ENCODE measurements around the gene LMF2. TPM values are rescaled to one million over a fixed set of nuclear protein-coding genes. Genes with fewer than 3 reads are reported as not detected.

LMF2 gene
- total RNA-seq, 2 donors from 2014 or later = 147 to 158 TPM

GRCh38 chr22:50523458-50523805 is 15.9 kb upstream of the LMF2 start:
- WGBS, 2 donors = 91 to 92% methylated on average over 8 to 16 of the region's 16 CpGs
- Histone ChIP-seq H3K27me3 (no peaks in the 10 kb centered on the region), H3K4me3 (no peak overlapping the region), H3K9me3 (no peaks in the 10 kb centered on the region), H3K4me1 (peaks cover 33% of the 10 kb centered on the region), H3K27ac (no peak overlapping the region), H3K36me3 (replicated peaks in 1 of 2; ENCODE audit: insufficient read depth in 1 of 2, low read depth in 2 of 2) (peaks cover 0 to 12% of the 10 kb centered on the region in 2 donors)
- ATAC-seq = no peak
- TF ChIP-seq POLR2A (IDR thresholded peaks at IDR 0.05) = no peak
- no peak for TF ChIP-seq CTCF (IDR thresholded peaks at IDR 0.05)
- DNase-seq = no peak
- intact Hi-C loops (cut with DNase I) = no loop called here

GRCh38 chr22:50522806-50523438 is 15.4 kb upstream of the LMF2 start:
- H3K4me3 ChIP-seq = no peak overlapping the region
- no peaks in the 10 kb centered on the region for H3K27me3 ChIP-seq
- no peak for DNase-seq
- H3K4me1 ChIP-seq = peaks cover 33% of the 10 kb centered on the region
- no peak for ATAC-seq
- no peaks in the 10 kb centered on the region for H3K9me3 ChIP-seq
- no peak overlapping the region for H3K27ac ChIP-seq
- 86 to 96% methylated on average over 5 to 15 of the region's 22 CpGs for WGBS, 2 donors
- peaks cover 0 to 12% of the 10 kb centered on the region in 2 donors for H3K36me3 ChIP-seq (replicated peaks in 1 of 2; ENCODE audit: insufficient read depth in 1 of 2, low read depth in 2 of 2)
- intact Hi-C loops (cut with DNase I) = no loop called here
- TF ChIP-seq POLR2A (IDR thresholded peaks at IDR 0.05) = no peak
- no peak for TF ChIP-seq CTCF (IDR thresholded peaks at IDR 0.05)

GRCh38 chr22:50522208-50522805 is 14.8 kb upstream of the LMF2 start:
- Histone ChIP-seq H3K4me1 (peaks cover 29% of the 10 kb centered on the region), H3K4me3 (no peak overlapping the region), H3K9me3 (no peaks in the 10 kb centered on the region), H3K36me3 (replicated peaks in 1 of 2; ENCODE audit: insufficient read depth in 1 of 2, low read depth in 2 of 2) (peaks cover 0 to 12% of the 10 kb centered on the region in 2 donors), H3K27ac (no peak overlapping the region), H3K27me3 (no peaks in the 10 kb centered on the region)
- DNase-seq (no peak), ATAC-seq (no peak)
- TF ChIP-seq CTCF (IDR thresholded peaks at IDR 0.05) (no peak), POLR2A (IDR thresholded peaks at IDR 0.05) (no peak)
- 89 to 98% methylated on average over 6 to 15 of the region's 15 CpGs for WGBS, 2 donors
- intact Hi-C loops (cut with DNase I) = no loop called here

- TF ChIP-seq POLR2A (IDR thresholded peaks at IDR 0.05) = no peak
- no peak for TF ChIP-seq CTCF (IDR thresholded peaks at IDR 0.05)
- peaks cover 0 to 12% of the 10 kb centered on the region in 2 donors for H3K36me3 ChIP-seq (replicated peaks in 1 of 2; ENCODE audit: insufficient read depth in 1 of 2, low read depth in 2 of 2)
- no peaks in the 10 kb centered on the region for H3K9me3 ChIP-seq
- no peak overlapping the region for H3K4me3 ChIP-seq
- no peak overlapping the region for H3K27ac ChIP-seq
- ATAC-seq (no peak), DNase-seq (no peak)
- WGBS, 2 donors = 80 to 88% methylated on average over 1 to 10 of the region's 10 CpGs
- no peaks in the 10 kb centered on the region for H3K27me3 ChIP-seq
- H3K4me1 ChIP-seq = peaks cover 23% of the 10 kb centered on the region
- intact Hi-C loops (cut with DNase I) = no loop called here
Measured at GRCh38 chr22:50521710-50522109, 14.2 kb upstream of the LMF2 start.

Data from body of pancreas (tissue), 4 donors.